Spleen (tissue), 11 donors: ENCODE data around the gene SLC12A1. TPM values are rescaled to one million over a fixed set of nuclear protein-coding genes. Genes with fewer than 3 reads are reported as not detected.

Experiments used
- DNase-seq: peaks from one replicate; pipeline ENCODE4 v3.0.0-alpha.2; 2020
- H3K27ac ChIP-seq, 8 donors: fragments of 200-600 bp; sonication (generic) in 7 of 8; 1 replicate in 4 of 8; 2 replicates in 4 of 8; pipeline versions ENCODE4 v1.5.0 to v1.8.0; 2016 to 2021; ENCODE audit warnings: inconsistent platforms in 4 of 8, mild to moderate bottlenecking in 4 of 8, moderate library complexity in 1 of 8
- H3K27me3 ChIP-seq, 7 donors: fragments of 200-600 bp; sonication (generic) in 6 of 7; replicated peaks in 1 of 7; 1 replicate in 4 of 7; 2 replicates in 3 of 7; pipeline versions ENCODE4 v1.5.0 to v1.8.0; 2016 to 2021; ENCODE audit warnings: inconsistent platforms in 3 of 7, mild to moderate bottlenecking in 1 of 7
- H3K36me3 ChIP-seq, 6 donors: fragments of 200-600 bp; sonication (generic) in 5 of 6; 1 replicate in 4 of 6; 2 replicates in 2 of 6; pipeline versions ENCODE4 v1.5.0 to v1.8.0; 2016 to 2021; ENCODE audit warnings: inconsistent platforms in 2 of 6
- H3K4me1 ChIP-seq, 6 donors: fragments of 200-600 bp; sonication (generic) in 5 of 6; 1 replicate in 3 of 6; 2 replicates in 3 of 6; pipeline versions ENCODE4 v1.5.0 to v1.8.0; 2016 to 2021; ENCODE audit warnings: inconsistent platforms in 3 of 6
- H3K4me3 ChIP-seq, 8 donors: fragments of 200-600 bp; sonication (generic) in 7 of 8; 1 replicate in 4 of 8; 2 replicates in 4 of 8; pipeline versions ENCODE4 v1.5.0 to v1.8.0; 2016 to 2021; ENCODE audit warnings: inconsistent platforms in 4 of 8, mild to moderate bottlenecking in 4 of 8, moderate library complexity in 2 of 8
- H3K9me3 ChIP-seq, 8 donors: fragments of 200-600 bp; sonication (generic) in 7 of 8; 1 replicate in 4 of 8; 2 replicates in 4 of 8; pipeline versions ENCODE4 v1.5.0 to v1.8.0; 2016 to 2021; ENCODE audit warnings: inconsistent platforms in 4 of 8
- POLR2A ChIP-seq, 3 donors: fragments of 450-650 bp; IDR thresholded peaks; one replicate each; pipeline ENCODE4 v1.5.1; 2017; ENCODE audit warnings: antibody characterized with exemption in 3 of 3, mild to moderate bottlenecking in 1 of 3
- POLR2AphosphoS5 ChIP-seq, 3 donors: sonication (generic); formaldehyde crosslinking; IDR thresholded peaks; one replicate each; pipeline ENCODE4 v1.5.1; 2017; ENCODE audit warnings: antibody characterized with exemption in 3 of 3
- WGBS, 5 donors: extraction: QIAGEN DNeasy Blood & Tissue Kit in 3 of 5; methylation state at CpG; one replicate each; pipeline versions ENCODE4 v1.1.5 to v1.1.7; 2013 to 2018; 5-methylcytosine and 5-hydroxymethylcytosine counted together
- intact Hi-C: fragments of 100-400 bp; cut with DNase I; formaldehyde crosslinking; loops from one replicate; pipeline ENCODE4 v1.15.0; 2023; ENCODE audit warnings: low total_unique reads
- polyA plus RNA-seq, 3 donors: library from polyadenylated mRNA; stranded (reverse); fragments of 200-250 nt; gene quantifications; one replicate each; pipeline ENCODE4 v1.2.1, GENCODE V29; 2013
- total RNA-seq, 7 donors: library from RNA; depleted of rRNA in 3 of 7; stranded (reverse); fragments of >200 nt in 3 of 7; fragmentation: NEBNext Ultra II Directional in 4 of 7; extraction: Animal tissue kit (Norgen Biotek cat#: 25700) in 4 of 7; gene quantifications; one replicate each; pipeline versions ENCODE4 v1.1.0 to v1.2.1, GENCODE V29; 2016 to 2021
- TF ChIP-seq, protein P1 (sequence below), 11 experiments: fragments of 200-600 bp in 7 of 11; fragments of 450-650 bp in 4 of 11; sonication (generic) in 4 of 11; IDR thresholded peaks in 8 of 11; conservative IDR thresholded peaks in 3 of 11; 1 replicate in 7 of 11; 2 replicates in 4 of 11; pipeline versions ENCODE4 v1.4.0 to v1.8.0; 2016 to 2021; ENCODE audit warnings: antibody characterized with exemption in 11 of 11, inconsistent platforms in 4 of 11, mild to moderate bottlenecking in 1 of 11
- donor health status: healthy with polysubstance abuse.
- donor health status: DM: no; HTN: no; CAD: no; lungs with moderate emphysema.
- donor health status: DM: no; HTN: no; CAD: no.
- donor health status: Bipolar disorder and iron deficiency.
- donor health status: healthy.
- donor health status: DM: no; HTN: no; CAD: no.
- donor health status: DM: yes; HTN: yes; CAD: no.

The SLC12A1 gene
- total and polyA plus RNA-seq, 10 donors: 0.02 TPM; not detected in 8

DNA sequence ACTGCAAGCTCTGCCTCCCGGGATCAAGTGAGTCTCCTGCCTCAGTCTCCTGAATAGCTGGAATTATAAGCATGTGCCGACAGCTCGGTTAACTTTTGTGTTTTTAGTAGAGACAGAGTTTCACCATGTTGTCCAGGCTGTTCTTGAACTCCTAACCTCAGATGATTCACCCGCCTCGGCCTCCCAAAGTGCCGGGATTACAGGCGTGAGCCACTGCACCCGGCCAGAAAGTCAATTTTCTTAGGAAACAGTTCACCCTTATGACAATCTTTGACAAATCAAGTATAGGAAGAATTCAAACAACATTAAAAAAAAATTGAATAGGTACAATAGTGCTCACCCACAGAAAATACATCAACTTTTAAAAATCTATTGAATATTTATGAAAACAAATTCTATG, 101.5 kb downstream of the SLC12A1 start:
- no peak overlapping the region for H3K27ac ChIP-seq
- H3K4me1 ChIP-seq: no peaks in the 10 kb centered on the region
- no peaks in the 10 kb centered on the region for H3K27me3 ChIP-seq
- H3K4me3 ChIP-seq: no peak overlapping the region
- 89 to 96% (median 90%) methylated on average over 8 of the region's 8 CpGs for WGBS, 5 donors
- TF ChIP-seq, protein P1, sequence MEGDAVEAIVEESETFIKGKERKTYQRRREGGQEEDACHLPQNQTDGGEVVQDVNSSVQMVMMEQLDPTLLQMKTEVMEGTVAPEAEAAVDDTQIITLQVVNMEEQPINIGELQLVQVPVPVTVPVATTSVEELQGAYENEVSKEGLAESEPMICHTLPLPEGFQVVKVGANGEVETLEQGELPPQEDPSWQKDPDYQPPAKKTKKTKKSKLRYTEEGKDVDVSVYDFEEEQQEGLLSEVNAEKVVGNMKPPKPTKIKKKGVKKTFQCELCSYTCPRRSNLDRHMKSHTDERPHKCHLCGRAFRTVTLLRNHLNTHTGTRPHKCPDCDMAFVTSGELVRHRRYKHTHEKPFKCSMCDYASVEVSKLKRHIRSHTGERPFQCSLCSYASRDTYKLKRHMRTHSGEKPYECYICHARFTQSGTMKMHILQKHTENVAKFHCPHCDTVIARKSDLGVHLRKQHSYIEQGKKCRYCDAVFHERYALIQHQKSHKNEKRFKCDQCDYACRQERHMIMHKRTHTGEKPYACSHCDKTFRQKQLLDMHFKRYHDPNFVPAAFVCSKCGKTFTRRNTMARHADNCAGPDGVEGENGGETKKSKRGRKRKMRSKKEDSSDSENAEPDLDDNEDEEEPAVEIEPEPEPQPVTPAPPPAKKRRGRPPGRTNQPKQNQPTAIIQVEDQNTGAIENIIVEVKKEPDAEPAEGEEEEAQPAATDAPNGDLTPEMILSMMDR (IDR thresholded peaks at IDR 0.05 in 8 of 11, conservative IDR thresholded peaks at IDR 0.05 in 3 of 11): no peak
- TF ChIP-seq POLR2AphosphoS5 (IDR thresholded peaks at IDR 0.05): no peak
- no peaks in the 10 kb centered on the region for H3K36me3 ChIP-seq
- DNase-seq: no peak
- no peaks in the 10 kb centered on the region for H3K9me3 ChIP-seq
- intact Hi-C loops: no loop called here

DNA sequence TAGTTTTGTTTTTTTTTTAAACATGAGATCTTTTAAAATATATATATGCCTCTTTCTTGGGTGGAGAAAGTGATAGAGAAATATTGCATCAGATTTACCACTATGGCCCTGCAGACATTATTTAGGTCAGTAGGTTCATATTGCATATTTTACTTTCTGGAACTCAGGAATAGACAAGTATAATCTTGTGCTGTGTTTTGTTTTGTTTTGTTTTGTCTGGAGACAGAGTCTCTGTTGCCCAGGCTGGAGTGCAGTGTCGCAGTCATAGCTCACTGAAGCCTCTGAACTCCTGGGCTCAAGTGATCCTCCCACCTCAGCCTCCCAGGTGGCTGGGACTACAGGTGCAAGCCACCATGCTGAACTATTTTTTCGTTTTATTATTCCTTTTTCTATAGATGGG, 103.6 kb downstream of the SLC12A1 start:
- TF ChIP-seq, protein P1 (IDR thresholded peaks at IDR 0.05 in 8 of 11, conservative IDR thresholded peaks at IDR 0.05 in 3 of 11): no peak
- TF ChIP-seq POLR2A (IDR thresholded peaks at IDR 0.05) (no peak), POLR2AphosphoS5 (IDR thresholded peaks at IDR 0.05) (no peak)
- Histone ChIP-seq H3K9me3 (no peaks in the 10 kb centered on the region), H3K27ac (no peak overlapping the region), H3K4me3 (no peak overlapping the region), H3K36me3 (no peaks in the 10 kb centered on the region), H3K27me3 (no peaks in the 10 kb centered on the region), H3K4me1 (no peaks in the 10 kb centered on the region)
- 56 to 82% (median 76%) methylated on average over 2 of the region's 2 CpGs for WGBS, 5 donors
- intact Hi-C loops: no loop called here
- DNase-seq: no peak

DNA sequence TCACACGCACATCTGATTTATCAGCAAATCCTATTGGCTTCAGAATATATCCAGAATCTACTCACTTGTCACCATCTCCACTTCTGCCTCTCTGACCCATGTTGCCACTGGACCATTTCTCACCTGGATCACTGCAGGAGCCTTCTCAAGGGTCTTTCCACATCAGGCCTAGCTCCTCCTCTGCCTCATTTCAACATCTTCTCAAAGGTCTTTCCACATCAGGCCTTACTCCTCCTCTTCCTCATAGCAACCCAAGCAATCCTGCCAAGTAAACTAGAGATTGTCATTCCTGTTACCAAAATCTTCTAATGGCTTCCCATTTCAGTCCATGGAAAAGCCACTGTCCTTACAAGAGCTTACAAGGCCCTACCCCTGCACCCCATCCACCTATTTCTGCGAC, 107.1 kb downstream of the SLC12A1 start:
- Histone ChIP-seq H3K36me3 (no peaks in the 10 kb centered on the region), H3K27ac (no peak overlapping the region), H3K4me3 (no peak overlapping the region), H3K4me1 (no peaks in the 10 kb centered on the region), H3K9me3 (no peaks in the 10 kb centered on the region), H3K27me3 (no peaks in the 10 kb centered on the region)
- WGBS, 5 donors: 81 to 96% (median 90%) methylated on average over 2 of the region's 2 CpGs
- TF ChIP-seq, protein P1 (IDR thresholded peaks at IDR 0.05 in 8 of 11, conservative IDR thresholded peaks at IDR 0.05 in 3 of 11): no peak
- TF ChIP-seq POLR2AphosphoS5 (IDR thresholded peaks at IDR 0.05): no peak
- no peak for TF ChIP-seq POLR2A (IDR thresholded peaks at IDR 0.05)
- intact Hi-C loops: no loop called here
- DNase-seq: no peak

DNA sequence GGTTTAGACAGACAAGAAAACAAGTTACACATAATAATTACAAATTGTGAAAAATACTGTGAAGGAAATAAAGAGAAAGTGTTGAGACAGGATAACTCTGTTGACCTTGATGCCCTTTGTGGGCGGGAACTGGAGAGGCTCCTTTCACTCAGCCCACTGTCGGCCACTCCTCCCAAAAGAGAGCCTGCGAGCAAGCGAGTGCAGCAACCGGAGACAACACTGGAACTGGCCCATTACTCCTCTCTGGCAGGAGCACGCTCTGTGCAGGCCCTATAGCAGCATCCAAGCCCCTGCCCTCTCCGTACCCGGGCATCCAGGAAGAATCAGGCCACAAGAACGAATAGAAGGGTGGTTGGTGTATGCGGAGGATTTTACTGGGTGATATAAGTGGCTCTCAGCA, 108.9 kb downstream of the SLC12A1 start:
- Histone ChIP-seq H3K9me3 (no peaks in the 10 kb centered on the region), H3K4me3 (no peak overlapping the region), H3K36me3 (no peaks in the 10 kb centered on the region), H3K27ac (no peak overlapping the region), H3K27me3 (no peaks in the 10 kb centered on the region), H3K4me1 (no peaks in the 10 kb centered on the region)
- no peak for DNase-seq
- 84 to 94% (median 86%) methylated on average over 10 of the region's 10 CpGs for WGBS, 5 donors
- no peak for TF ChIP-seq POLR2AphosphoS5 (IDR thresholded peaks at IDR 0.05)
- intact Hi-C loops: no loop called here

DNA sequence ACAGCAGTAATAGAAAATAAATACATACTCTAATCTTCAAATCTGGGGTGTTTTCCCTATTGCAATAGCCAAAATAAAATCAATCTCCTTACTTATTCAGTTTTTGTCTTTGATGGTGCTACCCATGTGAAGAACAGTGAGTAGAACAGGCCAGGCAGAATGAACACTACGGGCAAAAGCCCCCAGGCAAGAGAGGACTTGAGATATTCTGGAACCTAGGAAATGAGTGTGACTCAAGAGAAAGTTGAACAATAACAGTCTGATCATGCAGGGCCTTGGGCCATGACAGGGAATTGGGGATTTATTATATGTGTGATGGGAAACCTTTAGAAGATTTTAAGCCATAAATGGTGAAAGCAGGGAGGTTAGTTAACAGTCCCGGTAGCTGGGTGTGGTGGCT, 111.1 kb downstream of the SLC12A1 start:
- Histone ChIP-seq H3K27me3 (no peaks in the 10 kb centered on the region), H3K4me1 (no peaks in the 10 kb centered on the region), H3K9me3 (no peaks in the 10 kb centered on the region), H3K36me3 (no peaks in the 10 kb centered on the region), H3K4me3 (no peak overlapping the region), H3K27ac (no peak overlapping the region)
- no peak for TF ChIP-seq POLR2A (IDR thresholded peaks at IDR 0.05)
- no peak for TF ChIP-seq POLR2AphosphoS5 (IDR thresholded peaks at IDR 0.05)
- TF ChIP-seq, protein P1 (IDR thresholded peaks at IDR 0.05 in 8 of 11, conservative IDR thresholded peaks at IDR 0.05 in 3 of 11): no peak
- intact Hi-C loops: no loop called here
- 79 to 98% (median 95%) methylated on average over 2 of the region's 2 CpGs for WGBS, 5 donors
- no peak for DNase-seq
